Mesendoderm (in vitro differentiated cells): ENCODE results near the gene GRIK2.
A peak's percentile ranks its signal among the peaks of the same experiment; 100 is the strongest.
"Not testable (repeated sequence)": the region's sequence is repeated elsewhere in the genome, so short reads cannot be mapped to it uniquely, and the experiment has no call there.

Experiments
- DNase-seq: peaks from one replicate; pipeline ENCODE4 v3.0.0; 2013
- H2AK5ac ChIP-seq: 2 replicates; pipeline ENCODE4 v1.6.1; 2013; ENCODE audit warnings: low read length, inconsistent platforms
- H2BK120ac ChIP-seq: 2 replicates; pipeline ENCODE4 v1.6.1; 2013; ENCODE audit warnings: low read depth, mild to moderate bottlenecking, low read length, moderate library complexity, mixed read lengths
- H2BK15ac ChIP-seq: replicated peaks from 2 replicates; pipeline ENCODE4 v1.6.1; 2013; ENCODE audit warnings: low read depth, mild to moderate bottlenecking, moderate library complexity
- H2BK5ac ChIP-seq: 2 replicates; pipeline ENCODE4 v1.6.1; 2013; ENCODE audit warnings: low read length, inconsistent platforms
- H3K18ac ChIP-seq: 2 replicates; pipeline ENCODE4 v1.6.1; 2013; ENCODE audit warnings: mild to moderate bottlenecking, low read length, mixed read lengths
- H3K23ac ChIP-seq: one replicate; pipeline ENCODE4 v1.6.1; 2013; ENCODE audit warnings: low read length
- H3K27ac ChIP-seq: 2 replicates; pipeline ENCODE4 v1.5.1; 2013; ENCODE audit warnings: low read depth, mild to moderate bottlenecking, inconsistent platforms, low read length, moderate library complexity
- H3K27me3 ChIP-seq: 2 replicates; pipeline ENCODE4 v1.6.1; 2013; ENCODE audit warnings: low read length, control low read depth, mild to moderate bottlenecking, inconsistent platforms; ENCODE audit not compliant: insufficient read depth, poor library complexity
- H3K36me3 ChIP-seq: 2 replicates; pipeline ENCODE4 v1.6.1; 2013; ENCODE audit warnings: low read length, inconsistent platforms; ENCODE audit not compliant: control insufficient read depth, insufficient read depth
- H3K4ac ChIP-seq: one replicate; pipeline ENCODE4 v1.6.1; 2013; ENCODE audit warnings: low read depth, mild to moderate bottlenecking, low read length, moderate library complexity
- H3K4me1 ChIP-seq: 2 replicates; pipeline ENCODE4 v1.6.1; 2013; ENCODE audit warnings: low read depth, low read length, inconsistent platforms; ENCODE audit not compliant: control insufficient read depth
- H3K4me2 ChIP-seq: 2 replicates; pipeline ENCODE4 v1.6.1; 2013; ENCODE audit warnings: low read length
- H3K4me3 ChIP-seq: 2 replicates; pipeline ENCODE4 v1.5.1; 2013; ENCODE audit warnings: mild to moderate bottlenecking, low read length
- H3K56ac ChIP-seq: one replicate; pipeline ENCODE4 v1.6.1; 2013; ENCODE audit warnings: low read length
- H3K79me1 ChIP-seq: 2 replicates; pipeline ENCODE4 v1.6.1; 2013; ENCODE audit warnings: low read length, inconsistent platforms
- H3K79me2 ChIP-seq: 2 replicates; pipeline ENCODE4 v1.6.1; 2013; ENCODE audit warnings: mild to moderate bottlenecking, low read length; ENCODE audit not compliant: control insufficient read depth, insufficient read depth
- H3K9ac ChIP-seq: 2 replicates; pipeline ENCODE4 v1.6.1; 2013; ENCODE audit warnings: low read length, inconsistent platforms
- H4K5ac ChIP-seq: one replicate; pipeline ENCODE4 v1.6.1; 2013; ENCODE audit warnings: low read length
- H4K8ac ChIP-seq: one replicate; pipeline ENCODE4 v1.6.1; 2013; ENCODE audit warnings: low read depth, mild to moderate bottlenecking, control low read depth, low read length, moderate library complexity
- WGBS: extraction: QIAGEN DNeasy Blood & Tissue Kit; methylation state at CpG from one replicate; pipeline ENCODE4 v1.1.7; 2013; ENCODE audit warnings: low lambda C conversion rate, missing lambda C conversion rate; ENCODE audit not compliant: insufficient coverage; ENCODE audit errors: extremely low coverage; 5-methylcytosine and 5-hydroxymethylcytosine counted together

GRIK2 gene

DNA sequence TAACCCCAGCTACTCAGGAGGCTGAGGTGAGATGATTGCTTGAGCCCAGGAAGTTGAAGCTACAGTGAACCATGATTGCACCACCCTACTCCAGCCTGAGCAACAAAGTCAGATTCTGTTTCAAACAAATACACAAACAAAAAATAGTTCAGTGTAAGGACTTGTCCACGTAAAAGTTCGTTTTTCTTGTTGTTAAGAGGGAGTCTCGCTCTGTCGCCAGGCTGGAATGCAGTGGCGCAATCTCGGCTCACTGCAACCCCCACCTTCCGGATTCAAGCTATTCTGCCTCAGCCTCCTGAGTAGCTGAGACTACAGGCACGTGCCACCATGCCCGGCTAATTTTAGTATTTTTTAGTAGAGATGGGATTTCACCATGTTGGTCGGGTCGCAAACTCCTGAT lies 245.4 kb downstream of the GRIK2 start:
- H3K4me3 ChIP-seq, DNase-seq, H2AK5ac ChIP-seq, H2BK5ac ChIP-seq, H3K79me1 ChIP-seq, H3K56ac ChIP-seq, H2BK120ac ChIP-seq, H3K4me1 ChIP-seq, H3K23ac ChIP-seq, H3K79me2 ChIP-seq, H3K27me3 ChIP-seq, H3K18ac ChIP-seq, H3K9ac ChIP-seq, H4K5ac ChIP-seq, H4K8ac ChIP-seq, H3K27ac ChIP-seq, H2BK15ac ChIP-seq, H3K4me2 ChIP-seq, H3K4ac ChIP-seq, H3K36me3 ChIP-seq: not testable (repeated sequence)
- no CpG with 5 or more reads among the region's 11 CpGs for WGBS

DNA sequence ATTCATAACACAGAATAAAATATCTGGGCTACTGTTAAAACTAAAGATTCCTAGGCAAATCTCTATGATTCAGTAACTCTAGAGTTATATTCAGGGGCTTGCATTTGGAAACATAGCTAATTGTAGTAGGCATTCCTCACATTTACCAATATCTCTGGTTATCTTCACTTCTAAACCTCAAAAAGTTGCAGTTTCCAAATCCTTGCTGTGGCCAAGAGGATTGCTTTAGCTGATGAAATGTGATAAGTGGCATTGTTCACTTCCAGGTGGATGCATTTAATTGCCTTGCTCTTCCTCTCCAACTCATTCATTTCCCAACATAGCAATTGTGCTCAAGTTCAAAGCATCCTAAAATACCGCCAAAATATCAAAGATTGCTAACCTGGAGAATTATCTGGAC lies 246.6 kb downstream of the GRIK2 start:
- no CpG with 5 or more reads among the region's 1 CpG for WGBS

GRCh38 chr6:101645770-101646169 lies 252.3 kb downstream of the GRIK2 start:
- Histone ChIP-seq H2BK5ac (no peak overlapping the region), H3K18ac (no peak overlapping the region), H2AK5ac (no peak overlapping the region), H2BK120ac (no peak overlapping the region), H4K5ac (no peak overlapping the region), H3K79me2 (no peaks in the 10 kb centered on the region), H3K23ac (no peak overlapping the region), H3K4me1 (peaks cover 3% of the 10 kb centered on the region), H3K27ac (no peak overlapping the region), H3K36me3 (no peaks in the 10 kb centered on the region), H2BK15ac (no peak overlapping the region), H3K4ac (no peak overlapping the region), H3K4me2 (no peak overlapping the region), H3K79me1 (no peaks in the 10 kb centered on the region), H4K8ac (no peak overlapping the region), H3K4me3 (no peak overlapping the region), H3K56ac (no peak overlapping the region), H3K27me3 (no peaks in the 10 kb centered on the region), H3K9ac (no peak overlapping the region)
- no CpG with 5 or more reads among the region's 2 CpGs for WGBS
- DNase-seq: no peak

More for the DNA sequence above, 246.6 kb downstream of the GRIK2 start:
- Histone ChIP-seq H2AK5ac (no peak overlapping the region), H3K27ac (no peak overlapping the region), H3K79me1 (no peaks in the 10 kb centered on the region), H3K4me3 (no peak overlapping the region), H2BK15ac (no peak overlapping the region), H3K27me3 (no peaks in the 10 kb centered on the region), H3K23ac (no peak overlapping the region), H3K56ac (no peak overlapping the region), H3K4me1 (no peaks in the 10 kb centered on the region), H2BK5ac (no peak overlapping the region), H3K36me3 (no peaks in the 10 kb centered on the region), H3K4me2 (no peak overlapping the region), H3K9ac (no peak overlapping the region), H2BK120ac (no peak overlapping the region), H3K79me2 (no peaks in the 10 kb centered on the region), H3K4ac (no peak overlapping the region), H4K5ac (no peak overlapping the region), H3K18ac (no peak overlapping the region), H4K8ac (no peak overlapping the region)
- DNase-seq: peak; percentile 12

DNA sequence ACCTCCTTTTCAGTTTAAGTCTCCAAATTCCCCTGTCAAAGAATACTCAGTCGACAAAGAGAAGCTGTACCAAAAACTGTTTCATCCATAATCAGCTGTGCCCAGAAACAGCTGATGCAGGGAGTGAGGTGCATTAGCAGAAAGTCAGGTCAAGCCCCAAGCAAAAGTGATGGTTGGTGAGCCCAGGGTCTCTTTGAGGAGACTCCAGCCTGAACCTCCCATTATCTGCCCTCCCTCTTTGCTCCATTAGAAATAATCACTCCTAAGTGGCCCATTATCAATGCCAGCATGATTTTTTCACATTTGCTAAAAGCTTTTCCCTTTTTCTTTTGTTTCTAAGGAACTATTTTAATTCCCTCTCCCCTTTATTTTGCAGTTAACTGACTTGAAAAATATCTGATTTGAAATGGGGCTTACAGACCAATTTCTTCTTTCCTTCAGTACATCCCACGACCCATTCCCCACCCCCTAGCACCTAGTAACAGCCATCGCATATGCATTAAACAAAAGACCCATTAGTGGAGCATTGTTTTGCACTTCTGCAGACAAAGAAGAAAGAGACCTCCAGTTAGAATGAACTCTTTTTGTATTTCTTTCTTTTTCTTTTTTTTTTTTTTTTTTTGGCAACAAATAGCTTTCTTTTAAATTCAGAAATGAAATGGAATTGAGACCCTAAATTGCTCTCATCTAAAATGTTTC lies 257.0 kb downstream of the GRIK2 start:
- no peaks in the 10 kb centered on the region for H3K79me1 ChIP-seq
- H3K27me3 ChIP-seq: no peaks in the 10 kb centered on the region
- H3K4ac ChIP-seq: no peak overlapping the region
- H3K79me2 ChIP-seq: no peaks in the 10 kb centered on the region
- H3K36me3 ChIP-seq: no peaks in the 10 kb centered on the region
- WGBS: no CpG with 5 or more reads among the region's 3 CpGs
- H4K8ac ChIP-seq: no peak overlapping the region
- no peak overlapping the region for H3K4me3 ChIP-seq
- no peak overlapping the region for H3K9ac ChIP-seq
- peaks cover 3% of the 10 kb centered on the region for H3K4me1 ChIP-seq
- DNase-seq: no peak
- H3K56ac ChIP-seq: no peak overlapping the region
- no peak overlapping the region for H4K5ac ChIP-seq
- no peak overlapping the region for H3K4me2 ChIP-seq
- H3K18ac ChIP-seq: no peak overlapping the region
- H2AK5ac ChIP-seq: no peak overlapping the region
- H2BK15ac ChIP-seq: no peak overlapping the region
- no peak overlapping the region for H2BK5ac ChIP-seq
- no peak overlapping the region for H3K23ac ChIP-seq
- H2BK120ac ChIP-seq: no peak overlapping the region
- H3K27ac ChIP-seq: no peak overlapping the region

DNA sequence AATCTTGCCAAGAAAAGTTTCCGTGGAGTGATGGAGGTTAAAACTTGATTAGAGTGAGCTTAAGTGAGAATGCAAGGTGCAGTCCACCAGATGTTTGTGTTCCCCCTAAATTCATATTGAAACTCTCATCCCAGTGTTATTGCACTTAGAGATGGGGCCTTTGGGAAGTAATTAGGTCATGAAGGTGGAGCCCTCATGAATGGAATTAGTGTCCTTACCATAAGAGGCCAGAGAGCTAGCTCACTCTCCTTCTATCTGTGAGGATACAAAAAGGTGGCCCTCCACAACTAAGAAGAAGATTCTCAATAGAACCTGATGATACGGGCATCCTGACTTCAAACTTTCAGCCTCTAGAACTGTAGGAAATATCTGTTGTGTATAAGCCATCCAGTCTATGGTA lies 258.6 kb downstream of the GRIK2 start:
- H3K36me3 ChIP-seq: no peaks in the 10 kb centered on the region
- no peak overlapping the region for H2BK15ac ChIP-seq

DNA sequence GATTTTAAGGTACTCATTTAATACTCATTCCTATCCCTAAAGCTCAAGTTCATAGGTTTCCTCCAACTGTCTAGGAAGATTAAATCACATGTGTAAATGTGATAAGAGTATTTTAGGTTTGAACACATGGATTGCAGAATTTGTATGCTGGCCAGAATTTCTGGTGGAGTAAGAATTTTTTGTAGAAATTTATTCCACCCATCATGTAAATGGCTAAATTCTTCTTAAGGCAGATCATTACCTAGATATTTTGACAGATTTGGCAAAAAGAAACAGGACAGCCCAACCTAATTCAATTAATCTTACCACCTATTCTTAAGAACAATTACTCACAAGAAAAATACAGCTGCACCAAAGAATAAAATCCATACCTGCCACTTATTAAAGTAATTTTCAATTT lies 261.6 kb downstream of the GRIK2 start:
- H3K23ac ChIP-seq: no peak overlapping the region
- H2AK5ac ChIP-seq: no peak overlapping the region
- H3K4ac ChIP-seq: no peak overlapping the region
- no peak overlapping the region for H3K9ac ChIP-seq
- no peak overlapping the region for H3K27ac ChIP-seq
- H3K56ac ChIP-seq: no peak overlapping the region
- no peak overlapping the region for H3K18ac ChIP-seq
- H2BK15ac ChIP-seq: no peak overlapping the region
- no peak overlapping the region for H2BK5ac ChIP-seq
- no peak for DNase-seq
- H2BK120ac ChIP-seq: no peak overlapping the region
- no peak overlapping the region for H3K4me2 ChIP-seq
- H3K4me3 ChIP-seq: no peak overlapping the region
- no peaks in the 10 kb centered on the region for H3K36me3 ChIP-seq
- no peaks in the 10 kb centered on the region for H3K79me1 ChIP-seq
- H3K27me3 ChIP-seq: no peaks in the 10 kb centered on the region
- no peak overlapping the region for H4K5ac ChIP-seq
- peaks cover 3% of the 10 kb centered on the region for H3K4me1 ChIP-seq
- H4K8ac ChIP-seq: no peak overlapping the region
- no peaks in the 10 kb centered on the region for H3K79me2 ChIP-seq

More for the DNA sequence above, 258.6 kb downstream of the GRIK2 start:
- WGBS: no CpG with 5 or more reads among the region's 2 CpGs
- no peak overlapping the region for H4K5ac ChIP-seq
- no peak overlapping the region for H3K4ac ChIP-seq
- H3K27ac ChIP-seq: no peak overlapping the region
- no peak for DNase-seq
- no peak overlapping the region for H3K23ac ChIP-seq
- no peak overlapping the region for H2BK120ac ChIP-seq
- H2AK5ac ChIP-seq: no peak overlapping the region
- H3K4me3 ChIP-seq: no peak overlapping the region
- H3K18ac ChIP-seq: no peak overlapping the region
- peaks cover 3% of the 10 kb centered on the region for H3K4me1 ChIP-seq
- H2BK5ac ChIP-seq: no peak overlapping the region
- no peak overlapping the region for H3K4me2 ChIP-seq
- no peak overlapping the region for H3K9ac ChIP-seq
- no peaks in the 10 kb centered on the region for H3K79me1 ChIP-seq
- H3K79me2 ChIP-seq: no peaks in the 10 kb centered on the region
- no peaks in the 10 kb centered on the region for H3K27me3 ChIP-seq
- H4K8ac ChIP-seq: no peak overlapping the region
- no peak overlapping the region for H3K56ac ChIP-seq
